ENCODE data around the gene TTN.
A peak's percentile ranks its signal among the peaks of the same experiment; 100 is the strongest.

TTN gene

GRCh38 chr2:178810422-178810821 is 3.2 kb upstream of the TTN start:
- no peak for DNase-seq

- no peak for DNase-seq
These were observed 680 bp downstream of the TTN start for GRCh38 chr2:178806543-178806942.

GRCh38 chr2:178805457-178805856 is 1.8 kb downstream of the TTN start:
- DNase-seq, result no peak

- DNase-seq, result peak; percentile 67 to 86
These were observed 2.4 kb downstream of the TTN start for GRCh38 chr2:178804791-178805190.

GRCh38 chr2:178800510-178800909 is 6.7 kb downstream of the TTN start:
- DNase-seq, result no peak

GRCh38 chr2:178799305-178799704 is 7.9 kb downstream of the TTN start:
- DNase-seq, result no peak

GRCh38 chr2:178796079-178796677 is 11.0 kb downstream of the TTN start:
- DNase-seq, result peak; percentile 75 to 76

- no peak for DNase-seq
These were observed 19.3 kb downstream of the TTN start for GRCh38 chr2:178787934-178788333.

GRCh38 chr2:178787155-178787554 is 20.1 kb downstream of the TTN start:
- no peak for DNase-seq

- DNase-seq, result no peak
These were observed 23.3 kb downstream of the TTN start for GRCh38 chr2:178783889-178784288.

- no peak for DNase-seq
These were observed 25.0 kb downstream of the TTN start for GRCh38 chr2:178782236-178782635.

- no peak for DNase-seq
These were observed 29.6 kb downstream of the TTN start for GRCh38 chr2:178777577-178777976.

- no peak for DNase-seq
These were observed 30.5 kb downstream of the TTN start for GRCh38 chr2:178776751-178777150.

GRCh38 chr2:178775975-178776374 is 31.2 kb downstream of the TTN start:
- no peak for DNase-seq

- DNase-seq, result no peak
These were observed 36.7 kb downstream of the TTN start for GRCh38 chr2:178770518-178770917.

GRCh38 chr2:178767094-178768060 is 39.8 kb downstream of the TTN start:
- no peak for DNase-seq

GRCh38 chr2:178764097-178764496 is 43.1 kb downstream of the TTN start:
- no peak for DNase-seq

GRCh38 chr2:178761759-178762371 is 45.4 kb downstream of the TTN start:
- DNase-seq, result peak; percentile 58 to 78

GRCh38 chr2:178756843-178757242 is 50.4 kb downstream of the TTN start:
- no peak for DNase-seq

GRCh38 chr2:178756343-178756742 is 50.9 kb downstream of the TTN start:
- no peak for DNase-seq

GRCh38 chr2:178747767-178748166 is 59.5 kb downstream of the TTN start:
- DNase-seq, result no peak

GRCh38 chr2:178734518-178734917 is 72.7 kb downstream of the TTN start:
- DNase-seq, result no peak

GRCh38 chr2:178733975-178734374 is 73.2 kb downstream of the TTN start:
- DNase-seq, result no peak

- DNase-seq, result no peak
These were observed 74.3 kb downstream of the TTN start for GRCh38 chr2:178732913-178733312.

All from Kasumi-1 (cell line).